GM19025 (cell line): Measurements from ENCODE around the gene PTRH2.
"Not testable (repeated sequence)": the region's sequence is repeated elsewhere in the genome, so short reads cannot be mapped to it uniquely, and the experiment has no call there.

Source experiments
- ATAC-seq: cut with Tn5 transposase; IDR thresholded peaks from one replicate; pipeline ENCODE4 v1.9.1; 2021; ENCODE audit warnings: mild to moderate bottlenecking, low read depth, moderate library complexity; ENCODE audit not compliant: unreplicated experiment

PTRH2 gene

GRCh38 chr17:59671386-59671785 is 35.8 kb downstream of the PTRH2 start:
- no peak for ATAC-seq

GRCh38 chr17:59669944-59670343 is 37.3 kb downstream of the PTRH2 start:
- no peak for ATAC-seq

GRCh38 chr17:59669411-59669810 is 37.8 kb downstream of the PTRH2 start:
- ATAC-seq = no peak

- ATAC-seq = no peak
Measured at GRCh38 chr17:59668816-59669215, 38.4 kb downstream of the PTRH2 start.

GRCh38 chr17:59666235-59666634 is 41.0 kb downstream of the PTRH2 start:
- ATAC-seq = no peak

- ATAC-seq = not testable (repeated sequence)
Measured at GRCh38 chr17:59656624-59657023, 50.6 kb downstream of the PTRH2 start.

GRCh38 chr17:59652119-59652518 is 55.1 kb downstream of the PTRH2 start:
- no peak for ATAC-seq

GRCh38 chr17:59651346-59651745 is 55.9 kb downstream of the PTRH2 start:
- no peak for ATAC-seq

- no peak for ATAC-seq
Measured at GRCh38 chr17:59650642-59651041, 56.6 kb downstream of the PTRH2 start.

GRCh38 chr17:59649886-59650285 is 57.3 kb downstream of the PTRH2 start:
- ATAC-seq = no peak
